Measurements from ENCODE around the gene SBK2.
A peak's percentile ranks its signal among the peaks of the same experiment; 100 is the strongest.

SBK2 gene

GRCh38 chr19:55545443-55545842 is 8.5 kb upstream of the SBK2 start, which contains the start of gene SBK3:
TSS of gene SBK3 (minus strand) at chr19:55545543. CDS start at chr19:55545543, 0 bp downstream.
- no peak within 1 kb of the TSS for H2BK120ac ChIP-seq (ENCODE audit: low read depth, low read length)
- peaks cover 0 to 10% of the 10 kb centered on the region in 2 experiments for H3K27me3 ChIP-seq (ENCODE audit: control insufficient read depth in 1 of 2, insufficient read depth in 1 of 2, low read length in 2 of 2)
- peaks cover 30% of the 10 kb centered on the region for H3K4me1 ChIP-seq (ENCODE audit: control insufficient read depth, insufficient read depth, low read depth, low read length)
- DNase-seq: no peak
- no peak within 1 kb of the TSS for H3K4ac ChIP-seq (ENCODE audit: low read depth in 1 of 2, low read length in 2 of 2)
- no peak within 1 kb of the TSS for H3K4me2 ChIP-seq (ENCODE audit: low read length, poor library complexity, severe bottlenecking)
- H2BK5ac ChIP-seq (ENCODE audit: low read depth, low read length, poor library complexity, severe bottlenecking): no peak within 1 kb of the TSS
- H3K79me1 ChIP-seq (replicated peaks; ENCODE audit: low read length, poor library complexity, severe bottlenecking): no peaks in the 10 kb centered on the region
- no peak within 1 kb of the TSS for H4K91ac ChIP-seq (ENCODE audit: low read length)
- no peak within 1 kb of the TSS for H3K4me3 ChIP-seq (ENCODE audit: insufficient read depth in 1 of 2, low read depth in 1 of 2, low read length in 2 of 2)
- no peak within 1 kb of the TSS for H2BK15ac ChIP-seq (ENCODE audit: low read depth, poor library complexity, severe bottlenecking)
- H2AK5ac ChIP-seq (ENCODE audit: low read length, severe bottlenecking): no peak within 1 kb of the TSS
- H3K9me3 ChIP-seq (ENCODE audit: control insufficient read depth, low read length): no peaks in the 10 kb centered on the region
- H3K18ac ChIP-seq (ENCODE audit: low read depth in 1 of 2, low read length in 2 of 2): peak within 1 kb of the TSS in 1 of 2 experiments; percentile 41
- H3K9ac ChIP-seq (ENCODE audit: low read length): peak within 1 kb of the TSS; percentile 80
- no peaks in the 10 kb centered on the region for H3K36me3 ChIP-seq (ENCODE audit: control insufficient read depth in 1 of 2, insufficient read depth in 2 of 2, low read depth in 1 of 2, low read length in 2 of 2)
- peak within 1 kb of the TSS in 1 of 2 experiments; percentile 68 for H3K14ac ChIP-seq (ENCODE audit: low read length in 2 of 2)
- no peak within 1 kb of the TSS for H2BK12ac ChIP-seq (ENCODE audit: low read length in 2 of 2)
- no peak within 1 kb of the TSS for H4K8ac ChIP-seq (ENCODE audit: low read length)
- no peak within 1 kb of the TSS for H3K27ac ChIP-seq (ENCODE audit: low read length, poor library complexity, severe bottlenecking)
- H2AFZ ChIP-seq (ENCODE audit: low read depth, low read length): no peak within 1 kb of the TSS
- H3K23ac ChIP-seq (ENCODE audit: low read length in 2 of 2): no peak within 1 kb of the TSS
- 81% methylated on average over 10 of the region's 10 CpGs for WGBS

- no peaks in the 10 kb centered on the region for H3K79me1 ChIP-seq (replicated peaks; ENCODE audit: low read length, poor library complexity, severe bottlenecking)
- no peak overlapping the region for H4K8ac ChIP-seq (ENCODE audit: low read length)
- no peak overlapping the region for H3K9ac ChIP-seq (ENCODE audit: low read length)
- H3K36me3 ChIP-seq (ENCODE audit: control insufficient read depth in 1 of 2, insufficient read depth in 2 of 2, low read depth in 1 of 2, low read length in 2 of 2): no peaks in the 10 kb centered on the region
- H3K27me3 ChIP-seq (ENCODE audit: control insufficient read depth in 1 of 2, insufficient read depth in 1 of 2, low read length in 2 of 2): peaks cover 0 to 10% of the 10 kb centered on the region in 2 experiments
- no peak overlapping the region for H2BK5ac ChIP-seq (ENCODE audit: low read depth, low read length, poor library complexity, severe bottlenecking)
- no peak overlapping the region for H2AK5ac ChIP-seq (ENCODE audit: low read length, severe bottlenecking)
- H2AFZ ChIP-seq (ENCODE audit: low read depth, low read length): no peak overlapping the region
- H3K18ac ChIP-seq (ENCODE audit: low read depth in 1 of 2, low read length in 2 of 2): peak overlapping the region in 1 of 2 experiments; percentile 23
- 63% methylated on average over 23 of the region's 23 CpGs for WGBS
- H3K4ac ChIP-seq (ENCODE audit: low read depth in 1 of 2, low read length in 2 of 2): no peak overlapping the region
- no peak overlapping the region for H4K91ac ChIP-seq (ENCODE audit: low read length)
- H3K9me3 ChIP-seq (ENCODE audit: control insufficient read depth, low read length): no peaks in the 10 kb centered on the region
- no peak overlapping the region for H2BK120ac ChIP-seq (ENCODE audit: low read depth, low read length)
- H2BK15ac ChIP-seq (ENCODE audit: low read depth, poor library complexity, severe bottlenecking): no peak overlapping the region
- DNase-seq: no peak
- H3K23ac ChIP-seq (ENCODE audit: low read length in 2 of 2): no peak overlapping the region
- H3K27ac ChIP-seq (ENCODE audit: low read length, poor library complexity, severe bottlenecking): no peak overlapping the region
- H3K4me2 ChIP-seq (ENCODE audit: low read length, poor library complexity, severe bottlenecking): no peak overlapping the region
- peaks cover 27% of the 10 kb centered on the region for H3K4me1 ChIP-seq (ENCODE audit: control insufficient read depth, insufficient read depth, low read depth, low read length)
- H3K14ac ChIP-seq (ENCODE audit: low read length in 2 of 2): peak overlapping the region in 1 of 2 experiments; percentile 22
- no peak overlapping the region for H3K4me3 ChIP-seq (ENCODE audit: insufficient read depth in 1 of 2, low read depth in 1 of 2, low read length in 2 of 2)
- no peak overlapping the region for H2BK12ac ChIP-seq (ENCODE audit: low read length in 2 of 2)
These were observed 8.0 kb upstream of the SBK2 start for GRCh38 chr19:55544776-55545439.

- no peak overlapping the region for H3K27ac ChIP-seq (ENCODE audit: low read length, poor library complexity, severe bottlenecking)
- WGBS: 84% methylated on average over 15 of the region's 15 CpGs
- no peak for DNase-seq
- H3K4me2 ChIP-seq (ENCODE audit: low read length, poor library complexity, severe bottlenecking): no peak overlapping the region
- no peak overlapping the region for H3K18ac ChIP-seq (ENCODE audit: low read depth in 1 of 2, low read length in 2 of 2)
- no peak overlapping the region for H2BK12ac ChIP-seq (ENCODE audit: low read length in 2 of 2)
- H3K4ac ChIP-seq (ENCODE audit: low read depth in 1 of 2, low read length in 2 of 2): no peak overlapping the region
- no peak overlapping the region for H2AFZ ChIP-seq (ENCODE audit: low read depth, low read length)
- H2BK15ac ChIP-seq (ENCODE audit: low read depth, poor library complexity, severe bottlenecking): no peak overlapping the region
- no peak overlapping the region for H3K23ac ChIP-seq (ENCODE audit: low read length in 2 of 2)
- H3K9ac ChIP-seq (ENCODE audit: low read length): no peak overlapping the region
- no peak overlapping the region for H4K91ac ChIP-seq (ENCODE audit: low read length)
- no peak overlapping the region for H2BK5ac ChIP-seq (ENCODE audit: low read depth, low read length, poor library complexity, severe bottlenecking)
- H3K79me1 ChIP-seq (replicated peaks; ENCODE audit: low read length, poor library complexity, severe bottlenecking): no peaks in the 10 kb centered on the region
- H2AK5ac ChIP-seq (ENCODE audit: low read length, severe bottlenecking): no peak overlapping the region
- H3K4me1 ChIP-seq (ENCODE audit: control insufficient read depth, insufficient read depth, low read depth, low read length): peaks cover 23% of the 10 kb centered on the region
- H3K27me3 ChIP-seq (ENCODE audit: control insufficient read depth in 1 of 2, insufficient read depth in 1 of 2, low read length in 2 of 2): peaks cover 0 to 10% of the 10 kb centered on the region in 2 experiments
- H3K4me3 ChIP-seq (ENCODE audit: insufficient read depth in 1 of 2, low read depth in 1 of 2, low read length in 2 of 2): no peak overlapping the region
- H3K14ac ChIP-seq (ENCODE audit: low read length in 2 of 2): no peak overlapping the region
- H4K8ac ChIP-seq (ENCODE audit: low read length): no peak overlapping the region
- H3K36me3 ChIP-seq (ENCODE audit: control insufficient read depth in 1 of 2, insufficient read depth in 2 of 2, low read depth in 1 of 2, low read length in 2 of 2): no peaks in the 10 kb centered on the region
- H3K9me3 ChIP-seq (ENCODE audit: control insufficient read depth, low read length): no peaks in the 10 kb centered on the region
- no peak overlapping the region for H2BK120ac ChIP-seq (ENCODE audit: low read depth, low read length)
These were observed 7.1 kb upstream of the SBK2 start for GRCh38 chr19:55544014-55544413.

GRCh38 chr19:55543567-55543966 is 6.6 kb upstream of the SBK2 start:
- Histone ChIP-seq H3K36me3 (ENCODE audit: control insufficient read depth in 1 of 2, insufficient read depth in 2 of 2, low read depth in 1 of 2, low read length in 2 of 2) (no peaks in the 10 kb centered on the region), H2BK15ac (ENCODE audit: low read depth, poor library complexity, severe bottlenecking) (no peak overlapping the region)

More at GRCh38 chr19:55543567-55543966, 6.6 kb upstream of the SBK2 start:
- no peak overlapping the region for H2BK12ac ChIP-seq (ENCODE audit: low read length in 2 of 2)
- no peak overlapping the region for H3K27ac ChIP-seq (ENCODE audit: low read length, poor library complexity, severe bottlenecking)
- DNase-seq: no peak
- H3K4me1 ChIP-seq (ENCODE audit: control insufficient read depth, insufficient read depth, low read depth, low read length): peaks cover 21% of the 10 kb centered on the region
- no peak overlapping the region for H4K91ac ChIP-seq (ENCODE audit: low read length)
- no peak overlapping the region for H2BK120ac ChIP-seq (ENCODE audit: low read depth, low read length)
- H3K9ac ChIP-seq (ENCODE audit: low read length): no peak overlapping the region
- H2AK5ac ChIP-seq (ENCODE audit: low read length, severe bottlenecking): no peak overlapping the region
- no peak overlapping the region for H3K4ac ChIP-seq (ENCODE audit: low read depth in 1 of 2, low read length in 2 of 2)
- H3K23ac ChIP-seq (ENCODE audit: low read length in 2 of 2): no peak overlapping the region
- no peak overlapping the region for H3K4me3 ChIP-seq (ENCODE audit: insufficient read depth in 1 of 2, low read depth in 1 of 2, low read length in 2 of 2)
- H3K79me1 ChIP-seq (replicated peaks; ENCODE audit: low read length, poor library complexity, severe bottlenecking): no peaks in the 10 kb centered on the region
- peaks cover 0 to 10% of the 10 kb centered on the region in 2 experiments for H3K27me3 ChIP-seq (ENCODE audit: control insufficient read depth in 1 of 2, insufficient read depth in 1 of 2, low read length in 2 of 2)
- H2AFZ ChIP-seq (ENCODE audit: low read depth, low read length): no peak overlapping the region
- no peak overlapping the region for H3K4me2 ChIP-seq (ENCODE audit: low read length, poor library complexity, severe bottlenecking)
- 77% methylated on average over 5 of the region's 5 CpGs for WGBS
- no peak overlapping the region for H4K8ac ChIP-seq (ENCODE audit: low read length)
- H3K9me3 ChIP-seq (ENCODE audit: control insufficient read depth, low read length): no peaks in the 10 kb centered on the region
- H3K18ac ChIP-seq (ENCODE audit: low read depth in 1 of 2, low read length in 2 of 2): no peak overlapping the region
- H2BK5ac ChIP-seq (ENCODE audit: low read depth, low read length, poor library complexity, severe bottlenecking): no peak overlapping the region
- H3K14ac ChIP-seq (ENCODE audit: low read length in 2 of 2): no peak overlapping the region
